NCI-H2081 (cell line): ENCODE data around the gene LIX1L.

Experiments
- DNase-seq, 2 experiments: peaks; one replicate each; lab custom pipeline; 2025; lab: John Stamatoyannopoulos, UW

LIX1L gene

DNA sequence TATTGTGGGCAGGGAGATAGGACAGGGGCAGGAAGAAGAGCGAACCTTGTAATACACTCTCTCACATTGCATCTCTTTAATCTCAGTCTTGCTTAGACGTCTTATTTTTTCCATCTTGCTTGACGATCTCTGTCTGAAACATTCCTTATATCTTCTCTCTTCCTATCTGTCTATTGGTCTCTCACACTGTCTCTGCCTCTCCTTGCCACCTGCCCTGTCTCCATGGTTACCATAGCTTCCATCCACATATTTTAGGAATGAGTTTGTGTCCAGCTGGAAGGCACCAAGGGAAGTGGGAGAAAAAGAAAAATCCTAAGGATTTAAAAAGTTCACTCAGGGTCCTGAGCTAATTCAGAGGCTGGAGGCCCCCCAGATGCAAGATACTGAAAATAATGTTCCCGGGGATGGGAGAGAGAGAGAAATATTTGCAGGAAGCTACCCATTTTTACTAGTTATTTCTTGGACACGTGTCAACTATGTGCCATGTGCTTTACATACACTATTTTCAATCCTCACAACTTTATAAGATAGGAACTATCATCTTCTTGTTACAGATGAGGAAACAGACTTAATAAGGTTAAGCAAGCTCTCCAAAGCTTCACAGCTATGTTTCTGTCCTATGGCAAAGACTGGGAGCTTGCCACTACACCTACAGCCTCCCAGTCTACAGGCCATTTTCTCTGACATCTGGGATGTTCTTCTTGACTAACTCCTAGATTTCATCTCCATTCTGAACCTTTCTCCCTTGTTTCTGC, 5.6 kb upstream of the LIX1L start:
- DNase-seq: no peak

DNA sequence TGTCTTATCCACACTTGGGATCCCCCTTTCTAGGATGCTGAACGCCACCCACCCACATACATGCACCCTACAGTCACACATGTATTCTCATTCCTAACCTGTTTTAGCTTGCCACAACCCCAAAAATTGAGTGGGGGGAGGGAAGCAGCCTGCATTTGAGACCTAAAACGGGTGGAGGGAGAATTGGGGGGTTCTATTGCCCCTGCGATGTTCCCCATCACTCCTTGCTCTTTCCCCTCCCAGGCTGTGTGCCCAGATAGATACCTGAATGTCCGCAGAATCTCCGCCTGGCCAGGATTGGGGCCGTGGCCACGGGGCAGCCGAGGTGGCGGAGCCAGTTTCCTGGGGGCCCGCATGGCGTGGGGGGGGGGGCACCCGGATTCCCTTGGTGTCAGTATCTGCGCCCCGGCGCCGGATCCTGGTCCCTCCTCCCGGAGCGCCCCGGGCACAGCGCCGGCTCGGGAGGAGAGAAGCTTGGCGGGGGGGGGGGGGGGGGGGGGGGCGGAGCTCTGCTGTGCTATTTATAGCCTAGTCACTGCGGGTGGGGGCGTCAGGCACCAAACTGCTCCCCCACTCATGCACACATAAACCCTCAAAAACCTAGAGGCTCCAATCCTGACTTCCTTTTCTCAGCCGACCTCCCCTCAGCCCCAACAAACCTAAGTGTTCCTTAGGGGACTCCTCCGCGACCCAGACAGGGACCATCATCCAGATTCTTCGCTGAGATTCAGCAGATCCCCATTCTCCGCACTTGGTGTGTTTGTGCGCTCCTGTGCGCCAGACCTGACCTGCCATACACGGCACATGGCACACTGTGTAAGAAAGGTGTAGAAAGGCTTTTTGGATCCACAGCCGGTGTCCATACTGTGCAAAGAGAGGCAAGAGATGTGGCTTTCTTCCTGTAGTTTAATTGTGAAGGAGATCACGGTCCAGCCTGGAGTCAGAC, 4.6 kb upstream of the LIX1L start:
- DNase-seq: peak; percentile 17 to 32

DNA sequence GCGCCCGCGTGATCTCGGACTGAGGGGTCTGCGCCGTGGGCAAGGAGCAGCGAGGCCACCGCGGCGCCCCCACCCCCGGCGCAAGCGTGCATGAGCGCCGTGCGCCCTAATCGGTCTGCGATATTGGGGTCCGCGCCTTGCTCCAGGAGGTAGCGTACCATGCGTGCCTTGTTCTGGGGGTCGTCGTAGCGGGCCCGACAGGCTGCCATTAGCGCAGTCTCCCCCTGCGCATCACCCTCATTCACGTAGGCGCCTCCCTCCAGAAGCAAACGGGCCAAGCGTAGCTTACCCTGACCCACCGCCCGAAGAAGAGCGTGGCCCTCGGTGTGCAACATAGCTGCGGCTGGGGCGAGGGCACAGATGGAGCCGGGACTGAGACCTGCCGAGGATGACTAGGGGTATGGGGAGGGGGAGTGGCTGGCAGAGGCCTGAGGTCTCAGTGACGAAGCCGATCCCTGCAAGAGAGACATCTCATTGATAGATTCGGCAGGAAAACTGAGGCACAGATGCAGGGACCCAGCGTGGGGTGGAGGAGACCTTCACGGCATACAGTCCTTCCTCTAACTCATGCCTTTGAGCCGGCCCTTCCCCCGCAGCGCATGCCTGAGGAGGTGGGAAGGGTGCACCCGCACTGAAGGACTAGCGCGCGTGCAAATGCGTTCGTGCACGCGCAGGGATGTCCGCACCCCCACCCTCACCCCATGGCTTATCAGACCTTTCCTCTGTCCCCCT, 3.8 kb upstream of the LIX1L start:
- DNase-seq: peak in 1 of 2 experiments; percentile 9

DNA sequence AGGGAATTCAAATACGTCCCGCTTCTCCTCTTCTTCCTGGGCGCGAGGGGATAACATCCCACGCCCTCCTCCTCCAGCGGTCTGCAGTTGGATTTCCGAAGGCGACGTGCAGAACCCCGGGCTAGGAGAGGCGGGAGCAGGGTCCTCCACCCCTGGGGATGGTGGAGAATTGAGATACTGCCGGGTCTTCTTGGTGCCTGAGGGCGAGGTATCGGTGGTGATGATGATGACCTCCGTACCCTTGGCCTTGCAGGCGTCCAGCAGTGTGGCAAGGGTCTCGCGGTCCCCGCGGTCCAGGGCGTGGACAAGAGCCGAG, 3.2 kb upstream of the LIX1L start:
- DNase-seq: no peak

DNA sequence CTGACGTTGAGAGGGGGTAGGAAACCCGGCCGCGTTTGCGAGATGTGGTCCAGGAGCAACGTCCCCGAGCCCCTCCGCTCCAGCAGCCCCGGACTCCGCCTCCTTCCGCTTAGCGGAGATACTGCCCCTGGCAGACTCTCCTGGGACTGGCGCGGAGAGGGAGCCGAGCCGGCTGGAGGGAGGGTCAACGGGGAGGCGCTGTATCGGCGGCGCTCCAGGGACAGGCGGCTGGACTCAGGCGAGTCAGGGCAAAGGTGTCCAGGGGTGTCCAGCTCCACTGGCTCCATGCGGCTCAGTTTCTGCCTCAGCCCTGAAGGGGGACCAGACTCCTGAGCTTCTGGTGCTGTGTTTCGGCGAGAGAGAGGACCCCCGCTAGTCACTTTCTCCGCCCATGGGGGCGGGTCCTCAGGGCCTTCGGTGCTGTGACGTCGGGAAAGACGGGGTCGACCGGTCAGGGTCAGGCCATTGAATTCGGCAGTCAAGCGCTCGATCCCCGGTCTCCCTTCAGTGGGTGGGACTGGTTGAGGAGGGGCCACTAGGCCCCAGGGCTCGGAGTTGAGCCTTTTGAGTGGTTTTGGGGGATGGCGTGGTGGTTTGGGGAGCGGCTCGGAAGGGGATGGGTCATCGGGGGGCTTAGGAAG, 2.8 kb upstream of the LIX1L start:
- peak; percentile 74 to 76 for DNase-seq

DNA sequence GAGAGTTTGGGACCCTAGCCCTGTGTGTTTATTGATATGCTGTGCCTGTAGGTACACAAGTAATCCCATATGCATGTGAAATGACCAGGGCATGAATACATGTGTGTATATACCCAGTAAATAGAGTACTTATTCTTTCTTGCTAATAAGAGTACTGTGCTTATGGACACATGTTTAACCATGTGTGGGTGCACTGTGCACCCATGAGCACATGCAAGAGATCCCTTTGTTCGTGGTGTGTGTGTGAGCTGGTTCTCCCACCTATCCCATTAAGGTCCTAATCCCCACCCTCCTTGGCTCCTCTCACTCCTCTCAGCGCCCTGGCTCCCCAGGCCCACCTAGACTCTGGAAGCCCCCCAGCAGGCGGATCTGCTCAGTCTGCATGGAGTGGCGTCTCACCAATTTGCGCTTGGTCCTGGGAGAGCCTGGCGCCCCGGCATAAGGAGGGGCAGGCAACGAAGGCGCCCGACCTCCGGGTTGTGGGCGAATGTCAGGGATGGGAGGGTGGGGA, 2.2 kb upstream of the LIX1L start:
- no peak for DNase-seq

DNA sequence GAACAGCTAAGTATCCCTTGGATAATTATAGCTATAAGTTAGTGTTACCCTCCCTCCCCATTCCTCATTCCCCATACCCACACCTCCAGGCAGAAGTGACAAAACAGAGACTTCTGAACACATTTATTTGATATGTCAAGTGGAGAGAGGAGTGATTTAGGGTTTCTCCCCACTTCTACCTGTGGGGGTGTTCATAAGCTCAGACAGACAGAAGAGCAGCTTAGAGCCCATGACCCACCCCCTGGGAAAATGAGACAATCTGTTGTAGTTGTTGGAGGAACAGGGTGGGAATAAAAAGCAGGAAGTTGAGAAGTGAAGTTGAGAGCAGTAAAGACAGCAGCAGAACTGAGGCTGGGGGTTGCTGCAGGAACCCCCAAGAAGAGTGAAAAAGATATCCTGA, 1.5 kb upstream of the LIX1L start:
- DNase-seq: no peak

DNA sequence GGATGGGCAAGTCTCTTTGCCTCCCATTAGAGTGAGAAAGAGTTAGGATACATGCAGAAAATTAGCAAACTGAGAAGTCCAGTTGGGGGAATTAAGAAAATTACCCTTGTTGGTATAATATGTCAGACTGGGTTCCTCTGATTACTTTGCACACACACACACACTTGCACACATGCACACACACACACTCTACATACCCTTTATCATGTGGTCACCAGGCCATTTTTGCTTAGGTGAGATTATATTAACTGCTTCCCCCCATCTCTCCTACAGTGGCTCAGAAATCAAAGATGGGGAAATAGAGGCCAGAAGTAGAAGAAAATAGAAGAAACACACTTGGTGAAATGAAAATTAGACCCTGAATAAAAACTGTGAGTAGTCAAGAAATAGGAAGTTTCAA, 917 bp upstream of the LIX1L start:
- DNase-seq: no peak

DNA sequence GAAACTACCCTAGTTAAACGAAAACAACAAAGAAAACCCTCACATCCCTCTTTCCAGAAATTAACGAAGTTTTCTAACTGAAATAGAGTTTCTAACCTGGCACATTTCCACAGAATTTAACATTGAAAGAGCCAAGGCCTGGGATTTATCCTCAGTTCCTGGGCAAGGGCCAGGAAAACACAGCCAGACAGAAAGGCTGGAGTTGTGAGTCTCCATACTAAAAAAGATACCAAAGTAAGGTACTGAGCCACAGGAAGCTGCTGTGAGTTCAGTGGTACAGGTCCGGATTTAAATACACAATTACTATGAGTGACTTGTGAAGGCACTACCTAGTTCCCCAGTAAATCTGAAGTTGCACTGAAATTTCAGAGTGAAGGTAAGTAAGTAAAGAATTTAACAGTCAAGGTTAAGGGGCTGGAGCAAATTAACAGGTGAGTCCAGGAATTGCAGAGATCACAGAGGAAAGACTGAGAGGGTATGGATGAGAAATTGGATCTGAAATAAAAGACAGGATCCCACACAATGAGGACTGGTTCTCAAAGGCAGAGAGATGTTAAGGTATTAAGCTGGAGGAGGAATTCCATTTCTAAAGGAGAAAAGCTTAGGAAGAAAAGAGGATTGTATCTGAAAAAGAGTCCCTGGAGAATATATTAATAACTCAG, 905 bp downstream of the LIX1L start:
- DNase-seq: no peak

DNA sequence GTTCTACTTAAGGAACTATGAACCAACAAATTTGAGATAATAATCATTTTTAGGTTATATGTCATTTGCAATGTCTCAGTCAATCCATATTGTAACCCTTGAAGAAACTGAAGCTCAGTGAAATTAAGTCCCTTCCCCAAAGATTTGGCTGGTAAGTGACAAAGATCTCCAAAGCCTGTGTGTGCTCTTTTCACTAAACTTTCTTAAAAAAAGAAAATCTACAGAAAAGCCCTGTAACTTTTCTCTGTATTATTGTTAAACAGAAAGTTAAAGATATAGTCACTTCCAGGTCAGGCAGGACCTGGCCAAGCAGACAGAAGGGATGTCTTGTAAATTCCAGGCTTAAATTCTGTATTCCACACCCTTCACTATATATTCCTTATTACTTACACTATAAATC, 1.5 kb downstream of the LIX1L start:
- no peak for DNase-seq

DNA sequence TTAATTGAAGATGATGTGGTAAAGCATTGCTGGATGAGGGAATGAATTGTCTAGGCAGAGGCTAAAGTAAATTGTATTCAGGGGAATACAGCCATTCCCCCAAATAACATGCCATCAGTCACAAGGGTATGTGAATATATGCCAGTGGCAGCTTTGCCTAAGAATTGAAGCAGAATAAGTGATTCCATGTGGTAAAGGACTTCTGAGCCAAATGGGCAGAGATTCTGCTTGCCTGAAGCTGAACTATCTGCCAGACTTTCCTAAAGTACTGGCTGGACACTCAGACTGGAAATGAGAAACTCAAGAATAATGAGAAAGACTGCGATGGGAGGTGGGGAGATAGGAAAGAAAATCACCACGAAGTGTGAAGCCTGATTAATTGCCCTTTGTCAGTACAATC, 2.4 kb downstream of the LIX1L start:
- no peak for DNase-seq

DNA sequence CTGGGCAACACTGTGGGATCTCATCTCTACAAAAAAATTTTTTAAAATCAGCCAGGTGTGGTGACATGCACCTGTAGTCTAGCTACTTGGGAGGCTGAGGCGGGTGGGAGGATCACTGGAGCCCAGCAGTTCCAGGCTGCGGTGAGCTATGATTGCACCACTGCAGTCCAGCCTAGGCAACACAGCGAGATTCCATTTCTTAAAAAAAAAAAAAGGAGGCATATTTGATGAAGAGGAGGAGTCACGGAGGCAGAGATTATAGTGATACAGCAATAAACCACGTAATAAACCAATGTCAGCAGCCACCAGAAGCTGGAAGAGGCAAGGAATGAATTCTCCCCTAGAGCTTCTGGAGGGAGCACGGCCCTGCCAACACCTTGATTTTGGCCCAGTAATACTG, 4.0 kb downstream of the LIX1L start:
- no peak for DNase-seq

DNA sequence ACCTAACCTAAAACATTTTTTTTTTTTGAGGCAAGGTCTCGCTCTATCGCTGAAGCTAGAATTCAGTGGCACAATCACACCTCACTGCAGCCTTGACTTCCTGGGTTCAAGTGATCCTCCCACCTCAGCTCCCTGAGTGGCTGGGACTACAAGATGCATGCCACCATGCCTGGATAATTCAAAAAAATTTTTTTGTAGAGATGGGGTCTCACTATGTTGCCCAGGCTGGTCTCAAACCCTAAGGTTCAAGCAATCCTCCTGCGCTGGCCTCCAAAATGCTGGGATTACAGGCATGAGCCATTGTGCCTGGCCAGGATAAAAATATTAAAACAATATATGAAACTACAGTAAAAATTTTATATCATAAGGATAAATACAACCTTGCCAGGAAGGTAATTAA, 4.9 kb downstream of the LIX1L start:
- DNase-seq: no peak

DNA sequence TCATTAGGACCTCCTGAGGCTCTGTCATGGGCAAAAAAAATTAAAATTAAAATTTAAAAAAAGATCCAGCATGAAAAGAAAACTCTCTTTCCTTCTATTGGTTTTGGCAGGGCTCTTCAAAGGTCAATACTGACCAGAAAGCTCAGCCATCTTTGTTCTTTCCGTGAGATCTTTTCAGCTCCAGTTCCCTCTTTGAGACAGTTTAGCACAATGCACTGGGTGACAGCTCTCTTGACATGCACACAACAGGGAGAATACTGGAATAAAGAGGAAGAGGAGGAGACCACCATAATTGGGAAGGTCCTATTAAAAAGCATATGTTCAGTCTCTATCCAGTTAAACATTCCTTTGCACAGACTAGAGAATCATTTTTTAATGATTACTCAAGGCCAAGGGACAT, 6.3 kb downstream of the LIX1L start:
- no peak for DNase-seq

DNA sequence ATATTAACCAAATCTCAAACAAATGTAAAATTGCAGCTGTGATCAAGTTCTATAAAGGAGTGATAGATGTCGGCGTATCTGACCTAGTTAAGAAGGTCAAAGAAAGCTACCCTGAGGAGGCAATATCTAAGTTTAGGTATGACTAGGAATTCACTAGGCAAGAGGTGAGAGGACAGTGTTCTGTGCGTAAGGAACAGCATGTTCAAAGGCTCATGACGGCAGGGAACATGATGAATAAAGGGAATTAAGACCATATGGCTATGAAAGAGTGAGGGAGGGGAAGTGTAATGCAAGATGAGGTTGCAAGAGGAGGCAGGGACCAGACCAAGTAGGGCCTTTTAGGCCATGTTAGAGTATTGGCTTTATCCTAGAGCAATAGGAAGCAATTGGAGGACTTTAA, 8.6 kb downstream of the LIX1L start:
- no peak for DNase-seq

DNA sequence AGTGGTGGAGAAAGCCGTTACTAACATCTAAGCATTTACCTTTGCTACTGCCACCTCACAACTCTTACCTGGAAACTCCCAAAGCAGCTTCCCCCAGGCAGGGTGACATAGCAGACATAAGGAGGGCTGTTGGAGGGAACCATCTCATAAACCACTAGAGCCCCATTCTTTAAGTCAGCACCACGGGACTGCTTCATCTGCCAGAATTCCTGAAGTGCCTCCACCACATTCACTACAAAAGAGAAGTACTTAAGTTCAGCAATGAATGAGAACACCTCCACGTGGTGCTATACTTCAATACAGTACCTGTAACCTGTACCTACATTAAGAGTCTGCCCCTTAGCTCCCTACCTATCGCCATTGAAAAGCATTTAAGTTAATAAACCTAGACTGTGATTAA, 10.3 kb downstream of the LIX1L start:
- DNase-seq: no peak

DNA sequence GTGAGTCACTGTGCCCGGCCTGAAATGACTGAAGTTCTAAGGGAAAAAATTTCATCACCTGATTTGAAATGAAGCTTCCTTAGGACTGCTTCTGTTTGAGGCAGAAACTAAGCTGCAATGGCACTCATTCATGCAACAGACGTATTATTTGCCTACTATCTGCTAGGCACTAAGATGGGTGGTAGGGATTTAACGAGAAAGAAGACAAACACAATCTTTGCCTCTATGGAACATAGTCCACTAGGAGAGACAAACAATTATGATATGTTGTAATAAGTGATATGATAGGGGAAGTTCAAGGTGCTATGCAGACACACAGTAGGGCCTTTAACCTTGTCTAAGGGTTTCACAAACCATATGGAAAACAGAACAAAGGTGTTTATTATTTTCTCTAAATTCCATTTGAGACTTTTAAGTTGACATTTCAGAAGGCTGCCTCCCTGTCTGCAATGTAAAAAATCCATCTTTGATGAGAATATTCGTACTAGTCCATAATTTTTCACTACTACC, 11.3 kb downstream of the LIX1L start:
- DNase-seq: no peak

DNA sequence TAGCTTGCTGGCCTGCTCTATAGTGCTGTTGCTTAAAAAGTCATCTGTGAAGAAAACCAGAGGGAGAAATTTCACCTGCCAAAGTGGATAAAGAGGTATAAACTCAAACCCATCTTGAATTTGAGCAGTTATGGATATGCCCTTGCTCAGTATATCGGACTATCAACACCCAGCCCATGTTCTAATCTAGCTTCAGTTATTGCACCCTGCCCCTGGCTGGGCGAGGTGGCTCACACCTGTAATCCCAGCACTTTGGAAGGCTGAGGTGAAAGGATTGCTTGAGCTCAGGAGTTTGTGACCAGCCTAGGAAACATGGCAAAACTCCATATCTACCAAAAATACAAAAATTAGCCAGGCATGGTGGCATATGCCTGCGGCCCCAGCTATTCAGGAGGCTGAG, 13.3 kb downstream of the LIX1L start:
- DNase-seq: no peak

DNA sequence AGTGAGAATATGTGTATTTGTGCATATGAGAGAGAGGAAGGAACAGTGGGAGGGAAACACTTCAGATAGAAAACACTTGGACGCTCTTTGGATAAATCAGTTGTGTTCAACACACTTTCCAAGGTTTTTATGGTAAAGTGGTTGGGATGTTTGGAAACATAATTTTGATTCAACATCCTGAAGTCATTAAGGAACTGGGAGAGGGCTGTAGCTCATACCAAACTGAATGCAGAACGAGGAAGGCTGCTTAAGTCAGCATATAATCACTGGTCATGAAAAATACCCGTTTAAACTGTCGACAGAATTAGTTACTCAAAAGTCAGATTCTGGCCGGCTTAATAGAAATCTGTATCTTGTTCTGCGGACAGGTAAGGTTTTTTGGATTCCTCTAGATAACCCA, 14.9 kb downstream of the LIX1L start:
- no peak for DNase-seq

DNA sequence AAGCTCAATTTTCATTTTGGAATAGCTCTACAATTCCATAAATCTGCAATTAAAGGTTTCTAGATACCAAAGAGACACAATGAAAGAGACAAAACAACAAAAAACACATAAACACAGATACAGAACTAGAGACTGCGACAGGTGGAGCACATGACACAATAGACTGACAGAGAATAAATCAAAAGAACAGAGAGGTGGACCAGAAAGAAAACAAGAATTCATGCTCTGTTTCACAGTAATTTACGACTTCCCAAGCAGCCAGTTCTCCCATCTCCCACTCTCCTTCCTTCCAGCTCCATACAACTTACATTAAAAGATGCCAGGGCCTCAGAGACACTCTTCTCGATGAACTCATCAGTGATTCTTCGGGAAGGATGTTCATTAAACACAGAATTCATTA, 15.4 kb downstream of the LIX1L start:
- no peak for DNase-seq

DNA sequence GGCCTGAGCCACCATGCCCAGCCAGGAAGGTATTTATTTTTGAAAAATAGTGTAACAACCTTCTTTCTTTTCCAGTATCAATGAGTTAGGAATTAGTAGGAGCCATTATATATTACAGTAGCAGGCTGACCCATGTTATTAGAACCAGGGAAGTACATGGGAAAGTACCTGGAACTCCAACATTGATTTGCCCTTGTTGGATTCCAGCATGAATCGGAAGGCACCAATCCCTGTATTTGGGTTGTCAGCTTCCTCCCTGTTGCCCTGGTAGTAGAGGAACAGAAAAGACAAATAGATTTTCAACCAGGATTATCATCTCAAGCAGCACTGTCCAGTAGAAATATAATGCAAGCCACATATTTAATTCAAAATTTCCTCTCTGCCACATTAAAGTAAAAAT, 20.4 kb downstream of the LIX1L start:
- DNase-seq: no peak
